LNCAP (cell line): ENCODE results near the gene VOPP1.

Source experiments
- TF ChIP-seq, protein P1 (sequence below): fragments of 450-650 bp; IDR thresholded peaks from 2 replicates; pipeline ENCODE4 v1.5.1; 2017; ENCODE audit warnings: mild to moderate bottlenecking

The VOPP1 gene

DNA sequence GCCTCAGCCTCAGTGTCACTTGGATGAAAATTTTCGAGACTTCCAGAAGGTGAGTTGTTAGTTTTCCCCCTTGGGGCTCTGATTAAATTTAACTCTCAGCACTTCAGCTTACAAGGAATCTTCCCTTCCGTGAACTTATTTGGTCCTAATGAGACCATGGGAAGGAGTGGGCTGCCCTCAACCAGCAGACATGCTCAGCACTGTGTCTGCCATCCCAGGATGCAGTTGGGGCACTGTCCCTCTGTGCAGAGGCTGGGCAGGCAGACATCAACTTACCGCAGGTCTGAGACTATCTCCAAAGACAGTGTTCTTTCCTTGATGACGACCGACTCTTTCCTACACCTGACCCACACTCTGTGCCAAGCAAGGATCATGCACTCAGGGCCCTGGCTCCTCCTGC lies 36.7 kb downstream of the VOPP1 start:
- TF ChIP-seq, protein P1, sequence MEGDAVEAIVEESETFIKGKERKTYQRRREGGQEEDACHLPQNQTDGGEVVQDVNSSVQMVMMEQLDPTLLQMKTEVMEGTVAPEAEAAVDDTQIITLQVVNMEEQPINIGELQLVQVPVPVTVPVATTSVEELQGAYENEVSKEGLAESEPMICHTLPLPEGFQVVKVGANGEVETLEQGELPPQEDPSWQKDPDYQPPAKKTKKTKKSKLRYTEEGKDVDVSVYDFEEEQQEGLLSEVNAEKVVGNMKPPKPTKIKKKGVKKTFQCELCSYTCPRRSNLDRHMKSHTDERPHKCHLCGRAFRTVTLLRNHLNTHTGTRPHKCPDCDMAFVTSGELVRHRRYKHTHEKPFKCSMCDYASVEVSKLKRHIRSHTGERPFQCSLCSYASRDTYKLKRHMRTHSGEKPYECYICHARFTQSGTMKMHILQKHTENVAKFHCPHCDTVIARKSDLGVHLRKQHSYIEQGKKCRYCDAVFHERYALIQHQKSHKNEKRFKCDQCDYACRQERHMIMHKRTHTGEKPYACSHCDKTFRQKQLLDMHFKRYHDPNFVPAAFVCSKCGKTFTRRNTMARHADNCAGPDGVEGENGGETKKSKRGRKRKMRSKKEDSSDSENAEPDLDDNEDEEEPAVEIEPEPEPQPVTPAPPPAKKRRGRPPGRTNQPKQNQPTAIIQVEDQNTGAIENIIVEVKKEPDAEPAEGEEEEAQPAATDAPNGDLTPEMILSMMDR = no peak

DNA sequence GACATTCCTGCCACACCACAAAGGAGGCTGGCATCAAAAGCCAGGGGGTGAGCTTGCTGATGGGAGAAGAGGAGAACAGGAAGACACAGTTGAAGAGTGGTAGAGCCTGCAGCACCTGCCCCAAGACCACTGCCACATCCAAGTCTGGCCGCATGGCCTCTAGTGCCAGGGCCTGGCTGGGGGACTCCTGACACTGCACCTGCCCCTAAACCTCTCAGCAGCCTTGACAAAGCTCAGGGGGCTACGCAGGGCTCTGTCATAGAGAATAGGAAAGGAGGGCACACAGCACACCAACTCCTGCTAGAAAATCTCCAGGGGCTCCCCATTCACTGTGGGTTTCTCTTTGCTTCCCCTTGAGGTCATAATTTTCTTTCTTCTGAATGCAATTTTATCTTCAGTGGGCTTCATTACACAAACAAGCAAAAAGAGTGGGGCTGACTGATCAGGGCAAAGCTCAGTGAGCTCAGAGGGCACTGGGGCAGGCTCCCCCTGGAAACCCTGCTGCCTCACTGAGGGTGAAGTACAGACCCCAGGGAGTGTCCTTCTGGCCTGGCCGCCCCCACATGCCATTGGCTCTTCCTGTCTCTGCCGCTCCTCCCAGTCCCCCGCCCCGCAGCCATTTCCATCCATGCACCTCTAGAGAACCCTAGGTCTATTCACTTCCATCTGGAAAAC lies 37.2 kb downstream of the VOPP1 start:
- TF ChIP-seq, protein P1 = no peak

GRCh38 chr7:55534262-55534915 lies 37.9 kb downstream of the VOPP1 start:
- TF ChIP-seq, protein P1 = no peak

DNA sequence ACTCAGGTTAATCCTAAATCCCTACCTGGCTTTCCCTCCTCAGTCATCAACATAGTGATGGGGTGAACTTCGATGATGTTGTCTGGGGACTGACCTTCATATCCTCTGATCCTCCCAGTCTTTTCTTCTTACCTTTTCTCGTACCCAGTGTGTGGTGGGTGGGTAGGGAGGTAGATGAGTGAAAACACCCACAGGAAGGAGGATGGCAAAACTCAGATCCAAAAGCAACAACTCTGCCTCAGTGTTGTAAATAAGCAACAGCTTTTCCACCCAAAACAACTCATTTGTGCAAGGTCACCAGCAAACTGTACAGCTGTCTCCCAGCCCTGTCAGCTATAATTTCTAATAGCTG lies 38.6 kb downstream of the VOPP1 start:
- TF ChIP-seq, protein P1 = no peak

DNA sequence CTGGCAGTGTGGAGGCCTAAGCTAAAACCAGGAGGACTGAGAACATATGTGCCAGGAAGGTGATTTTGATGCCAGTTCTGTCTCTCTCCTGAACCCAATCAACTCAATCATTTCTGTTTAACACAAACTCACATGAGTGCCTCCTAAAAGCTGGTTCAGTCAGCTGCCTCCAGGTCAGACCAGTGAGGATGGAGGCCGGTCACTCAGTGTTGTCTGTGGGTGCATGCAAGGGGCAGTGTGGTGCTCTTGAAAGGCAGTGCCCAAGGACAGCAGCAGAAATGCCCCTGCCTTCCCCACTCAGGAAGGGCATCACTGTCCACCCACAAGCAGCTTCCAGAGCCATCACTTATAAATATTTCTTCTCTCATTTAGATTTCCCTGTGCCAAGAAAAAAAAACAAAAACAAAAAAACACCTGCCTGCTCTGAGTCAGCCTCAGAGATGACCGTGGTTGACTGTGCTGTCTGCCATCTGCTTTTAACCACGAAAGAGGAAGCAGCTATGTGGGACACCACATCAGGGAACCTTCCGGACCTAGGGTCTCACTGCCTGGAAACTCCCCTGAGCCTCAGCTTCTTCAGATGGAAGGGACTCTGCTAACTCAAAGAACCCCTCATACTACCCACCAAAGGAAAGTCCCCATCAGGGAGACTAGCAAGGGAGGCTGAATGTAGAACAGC lies 39.1 kb downstream of the VOPP1 start:
- TF ChIP-seq, protein P1 = no peak

- TF ChIP-seq, protein P1 = no peak
Measured at GRCh38 chr7:55532150-55532917, 40.0 kb downstream of the VOPP1 start.

GRCh38 chr7:55531536-55531935 lies 40.8 kb downstream of the VOPP1 start:
- TF ChIP-seq, protein P1 = no peak
